A673 (cell line): ENCODE results near the gene SDF2L1. TPM values are rescaled to one million over a fixed set of nuclear protein-coding genes. Genes with fewer than 3 reads are reported as not detected.

Experiments used
- BruUV-seq: library from RNA; stranded (reverse); fragments of 400-500 nt; replicated peaks from 2 replicates; lab custom pipeline; 2021; lab: Mats Ljungman, UMichigan
- CTCF ChIA-PET: fragments of 300-600 bp; sonication (Branson Sonifier 250); formaldehyde crosslinking; loops from one replicate; lab custom pipeline; 2022; ENCODE audit warnings: antibody characterized with exemption; lab: Charles Lee
- POLR2A ChIA-PET: fragments of 300-600 bp; sonication (Branson Sonifier 250); formaldehyde crosslinking; loops from one replicate; lab custom pipeline; 2022; ENCODE audit warnings: antibody characterized with exemption; ENCODE audit not compliant: low non-redundant PET; lab: Charles Lee
- DNase-seq: peaks from one replicate; pipeline ENCODE4 v3.0.0-alpha.2; 2015; ENCODE audit warnings: low spot score
- H3K27ac ChIP-seq: fragments of 200-600 bp; sonication (generic); 2 replicates; pipeline ENCODE4 v1.5.1; 2016; ENCODE audit warnings: mixed run types, low read depth, mild to moderate bottlenecking, mixed read lengths, antibody characterized with exemption, low read length; ENCODE audit not compliant: poor library complexity, severe bottlenecking
- H3K27me3 ChIP-seq: fragments of 200-600 bp; sonication (generic); replicated peaks from 2 replicates; pipeline ENCODE4 v1.6.1; 2017; ENCODE audit warnings: mixed run types, low read depth, mild to moderate bottlenecking, mixed read lengths, antibody characterized with exemption, low read length; ENCODE audit not compliant: insufficient read depth, poor library complexity
- H3K36me3 ChIP-seq: fragments of 200-600 bp; sonication (generic); 2 replicates; pipeline ENCODE4 v1.6.1; 2016; ENCODE audit warnings: mixed run types, mild to moderate bottlenecking, mixed read lengths, antibody characterized with exemption, low read length; ENCODE audit not compliant: insufficient read depth, poor library complexity, severe bottlenecking
- H3K4me1 ChIP-seq: fragments of 200-600 bp; sonication (generic); 2 replicates; pipeline ENCODE4 v1.6.1; 2017; ENCODE audit warnings: mixed run types, mild to moderate bottlenecking, mixed read lengths, antibody characterized with exemption, low read length; ENCODE audit not compliant: insufficient read depth, poor library complexity, severe bottlenecking
- H3K4me3 ChIP-seq: fragments of 200-600 bp; sonication (generic); 2 replicates; pipeline ENCODE4 v1.5.1; 2016; ENCODE audit warnings: low read depth, mixed run types, mild to moderate bottlenecking, mixed read lengths, low read length; ENCODE audit not compliant: poor library complexity, severe bottlenecking
- H3K9me3 ChIP-seq: fragments of 200-600 bp; sonication (generic); 2 replicates; pipeline ENCODE4 v1.6.1; 2016; ENCODE audit warnings: mixed run types, low read depth, mild to moderate bottlenecking, mixed read lengths, antibody characterized with exemption, low read length; ENCODE audit not compliant: poor library complexity, severe bottlenecking
- CTCF ChIP-seq: fragments of 300-800, 200-600 bp; sonication (generic); conservative IDR thresholded peaks from 2 replicates; pipeline ENCODE4 v1.5.1; 2017; ENCODE audit warnings: low read depth, mild to moderate bottlenecking, antibody characterized with exemption, low read length, moderate library complexity, mixed read lengths
- EZH2 ChIP-seq: fragments of 200-600 bp; sonication (generic); IDR thresholded peaks from 2 replicates; pipeline ENCODE4 v1.6.1; 2017; ENCODE audit warnings: borderline replicate concordance, low read depth, mild to moderate bottlenecking, mixed read lengths, antibody characterized with exemption, low read length; ENCODE audit not compliant: poor library complexity, severe bottlenecking
- intact Hi-C: fragments of 100-400 bp; cut with micrococcal nuclease; formaldehyde crosslinking; loops from one replicate; pipeline ENCODE4 v1.10.0; 2022; ENCODE audit not compliant: unreplicated experiment
- total RNA-seq: library from RNA; stranded (reverse); gene quantifications from 2 replicates; pipeline ENCODE4 v1.2.3, GENCODE V29; 2021

Gene SDF2L1
- total RNA-seq, 1 experiment from 2014 or later: 50.1 TPM

GRCh38 chr22:21639359-21639758 is 2.7 kb upstream of the SDF2L1 start:
- Histone ChIP-seq H3K27me3 (no peaks in the 10 kb centered on the region), H3K27ac (no peak overlapping the region), H3K4me1 (peaks cover 13% of the 10 kb centered on the region), H3K9me3 (no peaks in the 10 kb centered on the region), H3K36me3 (no peaks in the 10 kb centered on the region), H3K4me3 (no peak overlapping the region)
- no peak for TF ChIP-seq CTCF
- TF ChIP-seq EZH2: no peak
- no TSS peak for BruUV-seq
- intact Hi-C loops: no loop called here
- POLR2A ChIA-PET: no interaction called here
- CTCF ChIA-PET: no interaction called here
- no peak for DNase-seq

- no peak overlapping the region for H3K27ac ChIP-seq
Observed at GRCh38 chr22:21640810-21641209, 1.3 kb upstream of the SDF2L1 start.

GRCh38 chr22:21641417-21641788 is 699 bp upstream of the SDF2L1 start:
- Histone ChIP-seq H3K4me3 (peak overlapping the region; percentile 73), H3K36me3 (no peaks in the 10 kb centered on the region), H3K27me3 (no peaks in the 10 kb centered on the region), H3K4me1 (peaks cover 13% of the 10 kb centered on the region), H3K27ac (peak overlapping the region; percentile 34), H3K9me3 (no peaks in the 10 kb centered on the region)
- DNase-seq: no peak
- ChIA-PET CTCF (interaction anchor here (1.5 to 2.7 kb wide), 2 partner anchors 12 to 538 kb away, joined by 4 to 9 read pairs; no protein-coding TSS in a partner anchor), POLR2A (no interaction called here)
- TF ChIP-seq EZH2: no peak
- TF ChIP-seq CTCF: no peak
- TSS peak; percentile 78 for BruUV-seq
- intact Hi-C loops: no loop called here

More at GRCh38 chr22:21640810-21641209, 1.3 kb upstream of the SDF2L1 start:
- intact Hi-C loops: no loop called here
- H3K4me3 ChIP-seq: no peak overlapping the region
- no peak for DNase-seq
- H3K36me3 ChIP-seq: no peaks in the 10 kb centered on the region
- peaks cover 13% of the 10 kb centered on the region for H3K4me1 ChIP-seq
- H3K27me3 ChIP-seq: no peaks in the 10 kb centered on the region
- CTCF ChIA-PET: no interaction called here
- no TSS peak for BruUV-seq
- POLR2A ChIA-PET: no interaction called here
- TF ChIP-seq EZH2 (no peak), CTCF (no peak)
- H3K9me3 ChIP-seq: no peaks in the 10 kb centered on the region
